ENCODE measurements around the gene LRP1B.
"Not testable (repeated sequence)": the region's sequence is repeated elsewhere in the genome, so short reads cannot be mapped to it uniquely, and the experiment has no call there.

Gene LRP1B

DNA sequence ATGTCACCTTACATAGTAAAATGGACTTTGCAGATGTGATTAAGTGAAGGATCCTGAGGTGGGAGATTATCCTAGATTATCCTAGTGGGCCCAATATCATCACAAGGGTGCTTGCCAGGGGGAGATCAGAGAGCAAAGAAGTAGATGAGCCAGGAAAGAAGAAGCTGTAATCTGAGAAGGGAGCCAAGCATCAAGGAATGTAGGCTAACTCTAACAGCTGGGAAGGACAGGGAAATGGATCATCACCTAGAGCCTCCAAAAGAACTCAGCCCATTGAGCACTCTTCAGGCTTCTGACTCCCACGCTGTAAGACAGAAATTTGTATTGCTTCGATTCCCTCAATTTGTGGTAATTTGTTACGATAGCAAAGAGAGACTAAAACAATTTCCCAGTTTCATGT lies 309.9 kb downstream of the LRP1B start:
- H3K4me1 ChIP-seq (ENCODE audit: control insufficient read depth in 1 of 2, insufficient read depth in 2 of 2, low read length in 2 of 2): no peaks in the 10 kb centered on the region
- H3K9me3 ChIP-seq (ENCODE audit: control insufficient read depth in 1 of 2, low read length in 2 of 2): no peaks in the 10 kb centered on the region
- no peak overlapping the region for H3K4me3 ChIP-seq (ENCODE audit: low read depth in 1 of 2, low read length in 2 of 2)
- no peaks in the 10 kb centered on the region for H3K36me3 ChIP-seq (ENCODE audit: control insufficient read depth in 1 of 2, insufficient read depth in 2 of 2, low read length in 2 of 2)
- H3K9ac ChIP-seq (ENCODE audit: low read depth in 1 of 2, low read length in 2 of 2): no peak overlapping the region
- no peak overlapping the region for H3K27ac ChIP-seq (ENCODE audit: low read depth, low read length)
- H3K27me3 ChIP-seq (ENCODE audit: control insufficient read depth in 1 of 2, insufficient read depth in 2 of 2, low read length in 2 of 2): no peaks in the 10 kb centered on the region

DNA sequence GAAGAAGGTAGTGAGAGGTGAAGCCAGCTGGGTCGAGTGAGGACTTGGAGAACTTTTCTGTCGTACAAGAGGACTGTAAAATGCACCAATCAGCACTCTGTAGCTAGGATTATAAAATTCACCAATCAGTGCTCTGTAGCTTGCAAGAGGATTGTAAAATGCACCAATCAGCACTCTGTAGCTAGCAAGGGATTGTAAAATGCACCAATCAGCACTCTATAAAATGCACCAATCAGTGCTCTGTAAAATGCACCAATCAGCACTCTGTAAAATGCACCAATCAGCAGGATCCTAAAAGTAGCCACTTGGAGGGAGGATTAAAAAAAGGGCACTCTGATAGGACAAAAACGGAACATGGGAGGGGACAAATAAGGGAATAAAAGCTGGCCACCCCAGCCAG lies 315.5 kb downstream of the LRP1B start:
- not testable (repeated sequence) for H3K27me3 ChIP-seq (ENCODE audit: control insufficient read depth in 1 of 2, insufficient read depth in 2 of 2, low read length in 2 of 2)

DNA sequence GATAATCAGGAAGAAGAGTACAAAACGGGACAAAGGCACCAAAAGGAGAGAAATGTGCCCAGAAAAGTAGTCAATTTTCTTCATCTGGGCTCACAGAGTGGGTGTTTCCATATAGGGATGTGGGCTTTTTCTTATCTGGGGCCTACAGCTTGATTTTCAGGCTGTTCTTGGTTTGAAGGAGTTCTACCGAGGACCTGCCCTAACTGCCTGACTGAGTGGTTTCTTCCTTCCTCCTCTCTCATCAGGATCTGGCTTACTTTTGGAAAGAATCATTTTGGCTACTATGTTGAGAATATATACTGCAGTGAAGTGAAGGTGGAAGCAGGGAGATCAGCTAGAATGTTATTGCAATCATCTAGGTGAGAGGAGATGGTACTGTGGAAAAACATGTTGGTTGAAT lies 316.7 kb downstream of the LRP1B start:
- Histone ChIP-seq H3K9ac (ENCODE audit: low read depth in 1 of 2, low read length in 2 of 2) (no peak overlapping the region), H3K27me3 (ENCODE audit: control insufficient read depth in 1 of 2, insufficient read depth in 2 of 2, low read length in 2 of 2) (no peaks in the 10 kb centered on the region), H3K36me3 (ENCODE audit: control insufficient read depth in 1 of 2, insufficient read depth in 2 of 2, low read length in 2 of 2) (no peaks in the 10 kb centered on the region), H3K4me3 (ENCODE audit: low read depth in 1 of 2, low read length in 2 of 2) (no peak overlapping the region), H3K9me3 (ENCODE audit: control insufficient read depth in 1 of 2, low read length in 2 of 2) (peaks cover 0 to 10% of the 10 kb centered on the region in 2 donors), H3K4me1 (ENCODE audit: control insufficient read depth in 1 of 2, insufficient read depth in 2 of 2, low read length in 2 of 2) (no peaks in the 10 kb centered on the region), H3K27ac (ENCODE audit: low read depth, low read length) (no peak overlapping the region)

More for the DNA sequence above, 315.5 kb downstream of the LRP1B start:
- not testable (repeated sequence) for H3K4me1 ChIP-seq (ENCODE audit: control insufficient read depth in 1 of 2, insufficient read depth in 2 of 2, low read length in 2 of 2); H3K9ac ChIP-seq (ENCODE audit: low read depth in 1 of 2, low read length in 2 of 2); H3K4me3 ChIP-seq (ENCODE audit: low read depth in 1 of 2, low read length in 2 of 2); H3K36me3 ChIP-seq (ENCODE audit: control insufficient read depth in 1 of 2, insufficient read depth in 2 of 2, low read length in 2 of 2); H3K27ac ChIP-seq (ENCODE audit: low read depth, low read length)
- peaks cover 0 to 10% of the 10 kb centered on the region in 2 donors for H3K9me3 ChIP-seq (ENCODE audit: control insufficient read depth in 1 of 2, low read length in 2 of 2)

DNA sequence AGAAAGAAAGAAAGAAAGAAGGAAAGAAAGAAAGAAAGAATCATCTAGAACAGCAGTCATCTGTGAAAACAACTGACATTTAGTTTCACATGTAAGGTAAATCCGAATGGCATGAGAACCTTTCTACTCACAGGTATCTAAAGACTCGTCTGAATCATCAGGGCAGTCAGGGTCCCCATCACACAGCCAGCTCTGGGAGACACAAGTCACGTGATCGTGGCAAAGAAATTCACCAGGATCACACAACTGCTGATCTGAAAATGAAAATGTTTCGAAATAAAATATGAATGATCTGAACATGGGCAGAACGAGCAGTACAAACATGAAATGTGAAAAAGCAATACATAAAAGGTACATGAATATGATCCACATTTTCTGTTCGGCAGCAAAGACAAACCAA lies 320.7 kb downstream of the LRP1B start:
- Histone ChIP-seq H3K4me1 (ENCODE audit: control insufficient read depth in 1 of 2, insufficient read depth in 2 of 2, low read length in 2 of 2) (no peaks in the 10 kb centered on the region), H3K4me3 (ENCODE audit: low read depth in 1 of 2, low read length in 2 of 2) (no peak overlapping the region), H3K36me3 (ENCODE audit: control insufficient read depth in 1 of 2, insufficient read depth in 2 of 2, low read length in 2 of 2) (no peaks in the 10 kb centered on the region), H3K9me3 (ENCODE audit: control insufficient read depth in 1 of 2, low read length in 2 of 2) (peaks cover 3 to 10% of the 10 kb centered on the region in 2 donors), H3K27ac (ENCODE audit: low read depth, low read length) (no peak overlapping the region), H3K9ac (ENCODE audit: low read depth in 1 of 2, low read length in 2 of 2) (no peak overlapping the region), H3K27me3 (ENCODE audit: control insufficient read depth in 1 of 2, insufficient read depth in 2 of 2, low read length in 2 of 2) (no peaks in the 10 kb centered on the region)

DNA sequence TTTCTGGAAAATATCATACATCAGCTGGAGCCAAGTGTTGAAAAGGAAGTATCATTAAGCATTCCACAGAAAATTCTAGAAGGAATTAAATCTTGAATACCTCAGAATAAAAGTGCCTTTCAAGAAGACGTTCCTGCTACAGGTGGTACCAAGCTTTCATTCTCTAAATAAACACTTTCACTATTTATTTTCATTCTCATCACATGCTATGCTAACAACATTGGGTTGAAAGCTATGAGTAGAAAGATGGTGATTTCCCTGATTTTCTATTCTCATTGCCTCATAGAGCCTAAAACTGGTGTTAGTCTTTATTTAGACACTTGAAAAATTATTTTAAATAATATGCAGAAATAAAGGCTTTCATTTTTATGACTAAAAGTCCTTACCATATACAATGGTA lies 324.7 kb downstream of the LRP1B start:
- H3K4me1 ChIP-seq (ENCODE audit: control insufficient read depth in 1 of 2, insufficient read depth in 2 of 2, low read length in 2 of 2): no peaks in the 10 kb centered on the region
- no peak overlapping the region for H3K9ac ChIP-seq (ENCODE audit: low read depth in 1 of 2, low read length in 2 of 2)
- H3K27ac ChIP-seq (ENCODE audit: low read depth, low read length): no peak overlapping the region
- no peaks in the 10 kb centered on the region for H3K36me3 ChIP-seq (ENCODE audit: control insufficient read depth in 1 of 2, insufficient read depth in 2 of 2, low read length in 2 of 2)
- peaks cover 0 to 3% of the 10 kb centered on the region in 2 donors for H3K9me3 ChIP-seq (ENCODE audit: control insufficient read depth in 1 of 2, low read length in 2 of 2)
- no peak overlapping the region for H3K4me3 ChIP-seq (ENCODE audit: low read depth in 1 of 2, low read length in 2 of 2)
- H3K27me3 ChIP-seq (ENCODE audit: control insufficient read depth in 1 of 2, insufficient read depth in 2 of 2, low read length in 2 of 2): no peaks in the 10 kb centered on the region

DNA sequence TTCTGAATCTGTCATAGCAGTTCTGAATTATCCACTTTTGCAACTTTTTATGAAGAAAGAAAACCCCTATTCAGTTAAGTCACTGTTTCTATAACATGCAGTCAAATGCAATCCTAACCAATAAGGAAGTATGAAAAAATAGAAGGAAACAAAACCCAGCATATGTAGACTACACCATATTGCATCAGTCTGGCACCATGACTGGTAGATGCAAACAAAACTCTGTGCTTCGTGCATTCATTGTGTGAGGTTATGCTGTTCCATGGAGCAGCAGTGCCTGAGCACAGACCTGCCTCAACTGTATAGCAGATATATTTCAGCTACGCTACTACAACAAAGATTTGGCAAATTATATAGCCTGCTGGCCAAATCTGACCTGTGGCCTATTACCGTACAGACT lies 325.5 kb downstream of the LRP1B start:
- H3K4me3 ChIP-seq (ENCODE audit: low read depth in 1 of 2, low read length in 2 of 2): no peak overlapping the region
- H3K9me3 ChIP-seq (ENCODE audit: control insufficient read depth in 1 of 2, low read length in 2 of 2): peaks cover 0 to 3% of the 10 kb centered on the region in 2 donors
- H3K27me3 ChIP-seq (ENCODE audit: control insufficient read depth in 1 of 2, insufficient read depth in 2 of 2, low read length in 2 of 2): no peaks in the 10 kb centered on the region
- no peak overlapping the region for H3K27ac ChIP-seq (ENCODE audit: low read depth, low read length)
- no peaks in the 10 kb centered on the region for H3K4me1 ChIP-seq (ENCODE audit: control insufficient read depth in 1 of 2, insufficient read depth in 2 of 2, low read length in 2 of 2)
- no peaks in the 10 kb centered on the region for H3K36me3 ChIP-seq (ENCODE audit: control insufficient read depth in 1 of 2, insufficient read depth in 2 of 2, low read length in 2 of 2)
- no peak overlapping the region for H3K9ac ChIP-seq (ENCODE audit: low read depth in 1 of 2, low read length in 2 of 2)

DNA sequence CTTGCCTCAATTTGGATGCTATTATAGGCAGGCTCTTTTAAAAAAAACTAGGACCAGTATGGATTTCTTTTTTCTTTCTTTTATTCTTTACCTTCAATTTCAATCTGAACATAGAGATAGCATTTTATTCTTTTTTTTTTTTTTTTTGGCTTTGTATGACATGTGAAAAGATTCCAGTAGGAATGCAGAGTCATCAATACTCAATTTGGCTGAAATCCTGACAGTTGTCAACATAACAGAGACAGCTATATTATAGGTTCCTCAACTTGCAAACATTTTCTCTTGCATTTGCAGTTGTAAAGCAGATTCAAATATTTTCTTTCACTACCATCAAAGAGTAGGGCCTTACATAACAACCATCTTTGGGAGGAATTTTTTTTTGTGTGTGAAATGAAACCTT lies 334.4 kb downstream of the LRP1B start:
- Histone ChIP-seq H3K9ac (ENCODE audit: low read depth in 1 of 2, low read length in 2 of 2) (no peak overlapping the region), H3K4me3 (ENCODE audit: low read depth in 1 of 2, low read length in 2 of 2) (no peak overlapping the region), H3K9me3 (ENCODE audit: control insufficient read depth in 1 of 2, low read length in 2 of 2) (no peaks in the 10 kb centered on the region), H3K36me3 (ENCODE audit: control insufficient read depth in 1 of 2, insufficient read depth in 2 of 2, low read length in 2 of 2) (no peaks in the 10 kb centered on the region), H3K27ac (ENCODE audit: low read depth, low read length) (no peak overlapping the region), H3K4me1 (ENCODE audit: control insufficient read depth in 1 of 2, insufficient read depth in 2 of 2, low read length in 2 of 2) (no peaks in the 10 kb centered on the region), H3K27me3 (ENCODE audit: control insufficient read depth in 1 of 2, insufficient read depth in 2 of 2, low read length in 2 of 2) (no peaks in the 10 kb centered on the region)

DNA sequence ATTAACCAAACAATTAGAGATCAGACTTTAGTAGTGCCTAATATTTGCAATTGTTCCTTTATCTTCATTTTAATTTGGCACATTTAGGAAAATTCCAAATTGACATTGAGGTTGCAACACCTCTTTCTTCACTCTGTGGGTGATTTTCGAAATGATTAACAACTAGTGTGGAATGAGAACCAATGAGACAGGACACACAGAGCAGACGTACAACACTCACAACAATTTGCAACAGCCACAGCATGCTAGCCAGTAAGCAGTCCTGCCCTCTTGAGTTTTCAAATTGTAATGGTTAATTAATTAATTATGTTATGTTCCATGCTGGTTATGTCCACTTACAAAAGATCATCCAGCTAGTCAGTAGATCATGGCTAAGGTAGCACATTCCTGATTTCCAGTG lies 339.3 kb downstream of the LRP1B start:
- Histone ChIP-seq H3K4me3 (ENCODE audit: low read depth in 1 of 2, low read length in 2 of 2) (no peak overlapping the region), H3K4me1 (ENCODE audit: control insufficient read depth in 1 of 2, insufficient read depth in 2 of 2, low read length in 2 of 2) (no peaks in the 10 kb centered on the region), H3K9ac (ENCODE audit: low read depth in 1 of 2, low read length in 2 of 2) (no peak overlapping the region), H3K36me3 (ENCODE audit: control insufficient read depth in 1 of 2, insufficient read depth in 2 of 2, low read length in 2 of 2) (no peaks in the 10 kb centered on the region), H3K9me3 (ENCODE audit: control insufficient read depth in 1 of 2, low read length in 2 of 2) (no peaks in the 10 kb centered on the region), H3K27ac (ENCODE audit: low read depth, low read length) (no peak overlapping the region), H3K27me3 (ENCODE audit: control insufficient read depth in 1 of 2, insufficient read depth in 2 of 2, low read length in 2 of 2) (no peaks in the 10 kb centered on the region)

DNA sequence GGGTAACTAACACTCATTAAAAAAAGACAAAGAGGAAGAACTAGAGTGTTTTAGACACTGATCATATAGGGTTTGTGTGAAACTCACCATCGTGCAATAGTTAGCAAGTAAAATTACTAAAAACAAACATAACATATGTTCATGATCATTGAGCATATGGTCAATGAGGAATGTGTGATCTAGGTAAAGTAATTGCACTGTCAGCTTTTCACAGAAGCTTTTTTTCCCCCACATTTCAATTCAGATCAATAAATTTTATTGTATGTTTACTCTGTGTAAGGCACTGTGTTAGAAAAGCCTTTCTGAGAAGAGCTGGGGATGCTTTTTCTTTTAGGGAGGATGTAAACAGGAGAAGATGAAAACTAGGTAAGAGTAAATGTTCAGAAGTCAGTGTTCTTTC lies 348.2 kb downstream of the LRP1B start:
- Histone ChIP-seq H3K9ac (ENCODE audit: low read depth in 1 of 2, low read length in 2 of 2) (no peak overlapping the region), H3K4me1 (ENCODE audit: control insufficient read depth in 1 of 2, insufficient read depth in 2 of 2, low read length in 2 of 2) (no peaks in the 10 kb centered on the region), H3K9me3 (ENCODE audit: control insufficient read depth in 1 of 2, low read length in 2 of 2) (no peaks in the 10 kb centered on the region), H3K27ac (ENCODE audit: low read depth, low read length) (no peak overlapping the region), H3K27me3 (ENCODE audit: control insufficient read depth in 1 of 2, insufficient read depth in 2 of 2, low read length in 2 of 2) (no peaks in the 10 kb centered on the region), H3K36me3 (ENCODE audit: control insufficient read depth in 1 of 2, insufficient read depth in 2 of 2, low read length in 2 of 2) (no peaks in the 10 kb centered on the region), H3K4me3 (ENCODE audit: low read depth in 1 of 2, low read length in 2 of 2) (no peak overlapping the region)

DNA sequence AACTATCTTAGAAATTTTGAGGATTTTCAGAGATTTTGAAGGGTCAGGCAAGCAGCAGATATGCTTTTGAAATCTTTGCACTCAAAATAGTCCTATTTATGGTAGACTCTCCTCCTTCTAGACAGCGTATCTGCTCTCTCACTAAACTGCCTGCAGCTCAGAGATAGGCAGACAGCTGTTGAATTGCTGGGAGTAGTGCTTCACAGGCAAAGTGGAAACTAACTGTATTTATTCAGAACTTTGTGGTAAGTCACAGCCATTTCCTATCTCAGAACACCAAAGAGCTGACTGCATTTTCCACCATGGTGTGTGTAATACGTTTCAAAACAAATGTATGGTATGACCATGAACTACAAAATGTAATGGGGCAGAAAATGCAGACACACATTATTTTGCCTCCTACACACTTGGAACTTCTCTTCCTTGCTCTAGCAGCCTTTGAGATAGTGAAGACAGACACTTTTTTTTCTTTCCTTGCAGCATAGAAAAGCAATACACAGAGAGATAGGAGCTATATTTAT lies 352.4 kb downstream of the LRP1B start:
- Histone ChIP-seq H3K27me3 (ENCODE audit: control insufficient read depth in 1 of 2, insufficient read depth in 2 of 2, low read length in 2 of 2) (no peaks in the 10 kb centered on the region), H3K27ac (ENCODE audit: low read depth, low read length) (no peak overlapping the region), H3K4me3 (ENCODE audit: low read depth in 1 of 2, low read length in 2 of 2) (no peak overlapping the region), H3K9me3 (ENCODE audit: control insufficient read depth in 1 of 2, low read length in 2 of 2) (no peaks in the 10 kb centered on the region), H3K4me1 (ENCODE audit: control insufficient read depth in 1 of 2, insufficient read depth in 2 of 2, low read length in 2 of 2) (no peaks in the 10 kb centered on the region), H3K36me3 (ENCODE audit: control insufficient read depth in 1 of 2, insufficient read depth in 2 of 2, low read length in 2 of 2) (no peaks in the 10 kb centered on the region), H3K9ac (ENCODE audit: low read depth in 1 of 2, low read length in 2 of 2) (no peak overlapping the region)

DNA sequence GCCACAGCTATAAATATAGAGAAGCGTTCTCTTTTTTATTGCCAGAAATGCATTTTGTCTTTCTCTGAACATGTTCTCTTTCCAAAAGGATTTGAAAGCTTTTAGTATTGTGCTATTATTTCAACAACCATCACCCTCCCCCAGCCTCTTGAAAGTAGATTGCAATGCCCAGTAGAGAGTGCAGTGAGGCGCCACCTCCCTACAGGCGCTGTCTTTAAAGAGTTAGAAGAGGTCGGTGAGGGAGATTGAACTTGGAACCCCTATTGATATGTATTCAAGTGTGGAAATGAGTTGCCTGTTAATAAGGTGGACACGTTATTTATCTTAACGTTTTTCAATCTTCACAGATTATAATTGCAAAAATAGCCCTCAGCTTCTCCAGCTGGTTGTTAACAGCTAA lies 360.3 kb downstream of the LRP1B start:
- H3K27me3 ChIP-seq (ENCODE audit: control insufficient read depth in 1 of 2, insufficient read depth in 2 of 2, low read length in 2 of 2): no peaks in the 10 kb centered on the region
- H3K36me3 ChIP-seq (ENCODE audit: control insufficient read depth in 1 of 2, insufficient read depth in 2 of 2, low read length in 2 of 2): no peaks in the 10 kb centered on the region
- H3K4me3 ChIP-seq (ENCODE audit: low read depth in 1 of 2, low read length in 2 of 2): no peak overlapping the region
- H3K27ac ChIP-seq (ENCODE audit: low read depth, low read length): no peak overlapping the region
- H3K9ac ChIP-seq (ENCODE audit: low read depth in 1 of 2, low read length in 2 of 2): no peak overlapping the region
- H3K4me1 ChIP-seq (ENCODE audit: control insufficient read depth in 1 of 2, insufficient read depth in 2 of 2, low read length in 2 of 2): no peaks in the 10 kb centered on the region
- H3K9me3 ChIP-seq (ENCODE audit: control insufficient read depth in 1 of 2, low read length in 2 of 2): no peaks in the 10 kb centered on the region

Data from duodenal mucosa (tissue), 2 donors.